GM19395 (cell line): ENCODE measurements around the gene SNRNP25.

ENCODE experiments used
- ATAC-seq: cut with Tn5 transposase; IDR thresholded peaks from one replicate; pipeline ENCODE4 v1.9.1; 2021; ENCODE audit warnings: mild to moderate bottlenecking, moderate library complexity; ENCODE audit not compliant: unreplicated experiment

Gene SNRNP25

GRCh38 chr16:76535-77272 is 23.1 kb downstream of the SNRNP25 start:
- ATAC-seq = no peak

GRCh38 chr16:77273-77806 is 23.7 kb downstream of the SNRNP25 start:
- peak; percentile 41 for ATAC-seq

DNA sequence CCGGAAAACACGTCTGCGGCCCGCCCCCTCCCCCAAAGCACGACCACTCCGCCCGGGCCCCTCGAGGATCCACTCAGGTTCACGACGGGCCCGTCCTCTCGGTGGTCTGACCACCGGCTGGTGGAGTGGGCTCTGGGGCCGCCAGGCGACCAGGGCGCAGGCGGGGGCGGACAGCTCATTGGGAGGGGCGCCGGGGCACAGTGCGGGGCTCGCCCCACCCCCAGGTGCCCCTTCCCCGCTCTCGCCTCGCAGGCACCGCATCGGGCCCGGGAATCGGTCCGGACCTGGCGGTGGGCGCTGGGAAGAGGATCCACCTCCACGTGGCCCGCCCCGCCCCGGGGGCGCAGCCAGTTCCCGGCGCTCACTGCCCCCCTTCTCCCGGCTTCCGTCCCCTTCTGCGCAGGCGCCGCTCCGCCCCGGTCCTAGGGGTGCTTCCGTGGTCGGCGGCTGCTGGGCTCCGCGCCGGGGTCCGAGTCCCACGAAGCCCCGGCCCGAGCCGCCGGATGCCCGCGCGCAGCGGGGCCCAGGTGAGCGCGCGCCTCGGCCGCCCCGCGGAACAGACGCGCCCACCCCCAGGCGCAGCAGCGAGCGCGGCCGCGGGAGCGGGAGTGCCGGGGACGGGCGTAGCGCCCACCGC is 24.3 kb downstream of the SNRNP25 start, which contains the start of gene MPG:
TSS of gene MPG (plus strand) at position 419 of the 637 bp plus-strand sequence. CDS start at position 504, 85 bp downstream.
- peak; percentile 59 for ATAC-seq

DNA sequence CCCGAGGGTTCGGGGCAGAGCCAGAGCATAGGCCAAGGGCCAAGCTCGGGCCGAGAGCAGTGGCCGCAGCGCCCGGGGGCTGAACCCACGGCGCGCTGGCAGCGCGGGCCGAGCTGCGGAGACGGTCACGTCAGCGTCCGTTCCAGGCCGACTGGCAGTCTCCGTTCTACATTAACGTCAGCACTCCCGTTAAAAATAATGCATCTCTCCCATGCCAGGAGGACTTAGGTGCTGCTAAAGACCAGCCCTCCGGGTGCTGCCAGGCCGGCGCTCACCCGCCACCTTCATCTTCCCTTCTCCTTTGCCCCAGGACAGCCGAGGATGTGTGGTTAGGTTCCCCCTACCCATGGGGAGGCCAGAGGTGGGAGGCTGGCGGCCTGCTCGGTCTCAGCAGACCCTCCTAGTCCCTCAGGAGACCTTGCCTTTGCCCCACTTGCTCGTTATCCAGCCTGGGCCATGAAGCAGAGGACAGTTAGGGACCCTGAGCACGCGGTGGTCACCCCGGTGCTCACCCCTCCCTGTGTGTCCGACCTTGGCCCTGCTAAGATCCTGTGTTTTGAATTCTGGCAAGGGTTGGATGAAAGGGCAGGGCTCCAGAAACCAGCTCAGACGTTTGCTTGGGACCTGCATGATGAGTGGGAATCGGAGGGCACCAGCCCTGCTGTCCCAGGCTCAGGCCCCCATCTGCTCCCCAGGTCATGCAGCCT is 25.0 kb downstream of the SNRNP25 start:
- no peak for ATAC-seq

DNA sequence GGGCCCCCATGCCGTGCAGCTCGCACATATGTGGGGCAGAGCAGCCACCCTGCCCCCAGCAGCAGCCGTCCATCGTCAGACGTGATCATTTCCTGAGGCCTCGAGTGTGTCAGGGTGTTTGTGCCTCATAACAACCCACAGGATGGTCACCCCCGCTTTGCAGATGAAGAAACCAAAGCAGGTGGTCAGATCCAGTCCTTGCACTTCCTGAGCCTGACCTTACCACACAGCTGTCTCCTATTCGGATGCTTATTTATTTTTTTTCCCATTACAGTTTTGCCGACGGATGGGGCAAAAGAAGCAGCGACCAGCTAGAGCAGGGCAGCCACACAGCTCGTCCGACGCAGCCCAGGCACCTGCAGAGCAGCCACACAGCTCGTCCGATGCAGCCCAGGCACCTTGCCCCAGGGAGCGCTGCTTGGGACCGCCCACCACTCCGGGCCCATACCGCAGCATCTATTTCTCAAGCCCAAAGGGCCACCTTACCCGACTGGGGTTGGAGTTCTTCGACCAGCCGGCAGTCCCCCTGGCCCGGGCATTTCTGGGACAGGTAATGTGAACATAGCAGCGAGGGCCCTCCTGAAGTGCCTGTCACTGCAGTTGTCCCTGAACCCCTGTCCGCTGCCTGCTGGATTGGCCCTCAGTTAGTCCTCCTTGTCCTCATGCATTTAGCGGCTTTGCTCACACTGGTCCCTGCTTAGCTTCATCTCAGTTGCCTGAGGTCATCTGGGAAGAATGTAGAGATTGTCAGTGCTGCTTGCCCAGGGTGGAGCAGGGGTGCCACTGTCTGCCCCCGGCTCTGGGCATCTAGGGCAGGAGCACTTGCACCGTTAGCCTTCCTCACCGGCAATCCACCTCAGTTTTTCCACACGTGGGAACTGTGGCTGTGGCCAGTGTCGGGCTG is 25.8 kb downstream of the SNRNP25 start:
- ATAC-seq = no peak

- ATAC-seq = no peak
Observed at GRCh38 chr16:83060-83603, 29.5 kb downstream of the SNRNP25 start.

DNA sequence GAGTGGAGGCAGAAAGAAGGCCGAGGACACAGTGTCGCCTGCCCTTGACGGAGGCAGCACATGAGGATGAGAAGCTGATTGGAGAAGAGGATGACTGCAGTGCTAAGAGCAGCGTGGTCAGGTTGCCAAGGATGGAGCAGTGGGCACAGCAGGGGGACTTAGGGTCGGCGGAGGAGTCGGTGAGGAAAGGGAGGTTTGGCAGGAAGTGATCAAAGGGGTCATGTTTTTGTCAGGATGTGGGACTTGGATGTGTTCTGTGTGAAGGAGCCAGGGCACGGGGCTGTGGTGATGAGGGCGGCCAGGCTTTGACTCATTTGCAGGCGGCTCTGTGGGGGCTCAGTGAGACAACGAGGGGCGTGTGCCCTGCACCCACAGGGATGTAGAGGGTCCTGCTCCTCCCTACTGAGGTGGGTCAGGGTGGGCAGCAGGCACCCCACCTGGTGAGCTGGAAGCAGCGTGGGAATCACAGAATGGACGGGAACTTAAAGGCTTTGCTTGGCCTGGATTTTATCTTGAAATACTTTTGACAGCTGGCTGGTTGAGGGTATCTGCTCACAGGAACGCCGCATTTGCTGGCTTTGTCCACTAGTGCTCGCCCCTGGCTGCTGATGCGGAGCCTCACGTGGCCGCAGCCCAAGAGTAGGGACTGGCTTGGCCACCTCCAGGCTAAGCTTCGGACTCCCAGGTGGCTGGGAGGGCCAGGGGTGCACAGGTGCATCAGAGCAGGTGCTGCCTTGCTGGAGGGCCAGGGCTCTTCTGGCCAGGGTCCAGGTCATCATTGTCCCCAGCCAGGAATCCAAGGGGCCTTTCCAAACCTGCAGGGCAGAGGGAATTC is 30.4 kb downstream of the SNRNP25 start:
- ATAC-seq = no peak

DNA sequence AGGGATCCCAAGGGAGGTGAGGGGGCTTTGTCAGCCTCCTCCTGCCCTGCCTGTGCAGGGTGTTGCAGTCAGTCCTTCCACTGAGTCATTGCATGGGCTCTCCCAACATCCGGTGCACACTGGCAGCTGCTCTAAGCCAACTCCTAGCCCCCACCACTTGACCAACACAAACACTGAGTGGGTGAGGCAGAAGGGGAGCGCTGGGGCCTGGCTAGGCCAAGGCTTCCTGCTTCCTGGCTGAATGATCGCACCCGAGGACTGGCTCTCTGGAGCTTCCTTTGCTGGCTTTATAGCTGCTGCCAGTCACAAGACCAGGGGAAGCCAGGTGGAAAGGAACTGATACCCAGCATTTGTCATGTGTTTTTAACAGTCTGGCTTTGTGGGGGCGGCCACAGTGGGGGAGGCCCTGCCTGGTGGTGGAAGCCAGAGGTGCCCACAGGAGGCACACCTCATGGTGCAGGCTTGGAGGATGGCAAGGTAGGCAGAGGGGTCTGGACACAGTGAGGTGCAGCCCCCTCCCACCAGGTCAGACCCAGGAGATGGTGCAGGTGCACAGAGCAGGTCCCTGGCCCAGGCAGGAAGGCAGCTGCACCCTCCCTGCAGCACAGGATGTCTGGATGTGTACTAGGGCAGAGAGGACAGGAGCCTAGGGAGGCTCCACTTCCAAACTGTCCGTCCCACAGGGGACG is 31.2 kb downstream of the SNRNP25 start:
- peak; percentile 59 for ATAC-seq

- ATAC-seq = no peak
Observed at GRCh38 chr16:85407-85782, 31.8 kb downstream of the SNRNP25 start.

DNA sequence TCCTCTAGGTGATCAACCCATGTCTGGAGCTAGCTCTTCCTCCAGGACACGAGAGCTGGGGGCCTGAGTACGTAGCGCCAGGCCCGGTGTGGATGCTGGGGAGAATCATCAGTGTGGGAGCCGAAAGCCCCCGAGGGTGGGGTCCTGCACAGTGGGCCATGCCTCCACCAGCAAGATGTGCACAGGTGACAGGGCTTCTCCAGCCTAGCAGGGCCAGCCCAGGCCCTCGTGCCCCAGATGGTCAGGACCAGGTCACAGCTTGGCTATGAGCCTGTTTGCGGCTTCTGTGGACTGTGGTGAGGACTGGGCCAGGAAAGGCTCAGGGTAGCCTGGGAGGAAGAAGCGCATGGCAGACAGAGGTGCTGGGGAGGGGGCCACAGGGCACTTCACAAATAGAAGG is 32.2 kb downstream of the SNRNP25 start:
- no peak for ATAC-seq

DNA sequence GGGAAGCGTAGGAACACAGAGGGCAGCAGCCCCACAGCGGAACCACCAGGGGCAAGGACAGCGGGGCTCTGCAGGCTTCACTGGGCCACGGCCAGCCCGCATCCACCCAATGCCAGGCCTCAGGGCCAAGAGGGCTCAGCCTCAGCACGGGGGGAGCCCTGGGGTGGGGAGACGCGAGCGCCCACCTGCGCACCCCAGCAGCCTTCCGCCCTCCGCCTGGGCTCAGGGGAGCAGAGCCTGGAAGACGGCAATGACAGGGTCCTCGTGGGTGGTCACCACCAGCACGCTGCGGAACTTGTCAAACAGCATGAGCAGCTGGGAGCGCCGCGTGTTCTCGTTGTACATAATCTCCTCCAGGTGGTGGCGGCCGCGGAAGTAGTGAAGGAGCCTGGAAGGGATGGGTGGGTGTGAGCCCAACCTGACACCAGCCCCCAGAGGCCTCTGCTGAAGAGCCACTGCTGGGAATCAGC is 32.9 kb downstream of the SNRNP25 start:
- ATAC-seq = no peak

- no peak for ATAC-seq
Observed at GRCh38 chr16:88613-89012, 35.0 kb downstream of the SNRNP25 start.

DNA sequence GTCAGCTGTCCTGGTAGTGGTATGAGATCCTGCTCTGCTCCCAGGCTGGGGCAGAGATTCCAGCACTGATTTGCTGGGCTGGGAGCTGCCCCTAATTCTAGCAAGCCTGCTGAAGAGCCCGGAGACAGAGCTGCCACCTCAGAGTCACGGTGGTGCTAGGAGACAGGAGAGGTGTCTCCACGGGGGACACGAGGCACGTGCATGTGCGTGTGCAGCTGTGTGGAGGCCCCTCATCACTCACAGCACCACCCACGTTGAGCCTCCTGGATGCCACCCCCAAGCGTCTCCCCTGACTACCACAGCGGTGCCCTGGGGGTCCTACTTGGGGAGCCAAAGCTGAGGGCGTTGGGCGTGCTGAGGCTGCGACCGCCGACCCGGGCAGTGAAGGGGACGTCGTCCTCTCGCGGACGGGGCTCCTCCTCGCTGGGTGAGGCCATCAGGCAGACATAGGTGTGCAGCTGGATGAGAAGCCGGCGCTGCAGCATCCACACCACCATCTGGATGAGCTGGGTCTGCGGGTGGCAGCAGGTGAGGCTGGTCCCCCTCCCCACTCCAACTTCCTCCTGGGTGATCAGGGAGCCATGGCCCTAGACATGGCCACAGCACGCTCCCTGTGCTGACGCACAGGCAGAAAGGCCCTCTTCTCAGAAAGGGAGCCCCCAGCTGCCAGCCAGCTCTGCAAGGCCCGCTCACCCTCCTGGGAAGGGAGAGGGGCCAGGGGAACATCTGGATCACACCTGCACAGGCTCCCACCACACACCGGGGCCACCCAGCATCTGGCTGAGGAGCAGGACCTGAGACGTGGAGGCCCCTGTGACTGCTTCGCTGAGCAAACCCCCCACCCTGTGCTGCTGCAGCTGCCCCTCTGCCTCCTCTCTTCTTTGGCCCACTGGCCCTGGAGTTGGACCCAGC is 36.0 kb downstream of the SNRNP25 start:
- ATAC-seq = no peak

DNA sequence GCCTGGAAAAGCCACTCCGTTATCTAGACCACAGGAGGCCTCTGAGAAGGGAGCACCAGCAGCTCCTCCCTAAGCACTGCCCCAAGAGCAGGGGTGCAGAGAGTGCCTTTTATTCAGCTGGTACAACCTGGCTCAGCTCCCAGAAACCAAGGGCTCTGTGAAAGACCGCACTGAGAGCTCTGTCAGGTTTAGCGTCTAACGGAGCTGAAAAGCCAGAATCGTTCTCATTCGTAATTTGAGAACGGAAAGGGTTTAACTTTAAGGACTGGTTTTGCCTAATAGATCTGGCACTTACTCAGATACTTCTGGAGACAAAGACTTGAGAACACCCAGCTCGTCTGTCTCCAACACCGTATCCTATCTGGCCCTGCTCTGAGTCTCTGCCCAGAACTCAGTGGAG is 37.9 kb downstream of the SNRNP25 start:
- no peak for ATAC-seq

GRCh38 chr16:92431-93339 is 39.1 kb downstream of the SNRNP25 start:
- ATAC-seq = no peak

GRCh38 chr16:94918-95265 is 41.3 kb downstream of the SNRNP25 start:
- no peak for ATAC-seq

- peak; percentile 73 for ATAC-seq
Observed at GRCh38 chr16:96935-97381, 43.3 kb downstream of the SNRNP25 start.
